ENCODE results near the gene CENPH.

DNA sequence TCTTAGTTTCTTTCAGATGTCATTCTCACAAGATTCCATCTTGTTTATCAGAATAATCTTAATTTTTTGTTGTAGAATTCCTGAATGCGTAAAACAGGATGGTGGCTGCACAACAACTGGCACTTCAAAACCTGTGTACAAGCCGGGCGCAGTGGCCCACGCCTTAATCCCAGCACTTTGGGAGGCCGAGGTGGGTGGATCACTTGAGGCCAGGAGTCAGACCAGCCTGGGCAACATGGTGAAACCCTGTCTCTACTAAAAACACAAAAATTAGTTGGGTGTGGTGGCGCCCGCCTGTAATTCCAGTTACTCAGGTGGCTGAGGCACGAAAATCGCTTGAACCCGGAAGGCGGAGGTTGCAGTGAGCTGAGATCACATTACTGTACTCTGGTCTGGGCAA is 32.9 kb upstream of the CENPH start:
- no peak for TF ChIP-seq CBX2 (IDR thresholded peaks at IDR 0.05; ENCODE audit: borderline replicate concordance, low read depth)
- TF ChIP-seq ZNF302 (CRISPR knock-in tag; IDR thresholded peaks at IDR 0.05), result no peak
- TF ChIP-seq MAZ (IDR thresholded peaks at IDR 0.05; ENCODE audit: borderline replicate concordance, low read depth, low read length), result no peak
- no peak for TF ChIP-seq EP300 (IDR thresholded peaks at IDR 0.05)
- TF ChIP-seq CTCF (IDR thresholded peaks at IDR 0.05), result no peak
- TF ChIP-seq MAFK (IDR thresholded peaks at IDR 0.05; ENCODE audit: partially characterized antibody), result no peak
